ENCODE measurements around the gene MCFD2. TPM values are rescaled to one million over a fixed set of nuclear protein-coding genes. Genes with fewer than 3 reads are reported as not detected.

MCFD2 gene
- 71.9 and 105 TPM in 2 replicates for total RNA-seq

- H3K27me3 ChIP-seq (ENCODE audit: control insufficient read depth, insufficient read depth, low read length): no peaks in the 10 kb centered on the region
- FAIRE-seq (no peak), DNase-seq (ENCODE audit: low read depth) (no peak)
- peaks cover under 1% of the 10 kb centered on the region for H3K36me3 ChIP-seq (ENCODE audit: control insufficient read depth, insufficient read depth, low read length)
- TF ChIP-seq CTCF (IDR thresholded peaks at IDR 0.05; ENCODE audit: insufficient read depth, low read length, severe bottlenecking): no peak
- H3K4me3 ChIP-seq (ENCODE audit: low read depth, low read length): peak within 1 kb of the TSS; percentile 89
Measured at GRCh38 chr2:46915281-46915810, at the start of gene MCFD2. MCFD2 (minus strand) TSS chr2:46915806; CDS start chr2:46909171, 6,635 bp downstream.

GRCh38 chr2:46964835-46965560 is 49.4 kb upstream of the MCFD2 start:
- Histone ChIP-seq H3K27me3 (ENCODE audit: control insufficient read depth, insufficient read depth, low read length) (no peaks in the 10 kb centered on the region), H3K4me3 (ENCODE audit: low read depth, low read length) (no peak overlapping the region), H3K36me3 (ENCODE audit: control insufficient read depth, insufficient read depth, low read length) (no peaks in the 10 kb centered on the region)
- DNase-seq (ENCODE audit: low read depth) (peak; percentile 48), FAIRE-seq (no peak)
- TF ChIP-seq CTCF (IDR thresholded peaks at IDR 0.05; ENCODE audit: insufficient read depth, low read length, severe bottlenecking): no peak

GRCh38 chr2:46963941-46964673 is 48.5 kb upstream of the MCFD2 start:
- no peaks in the 10 kb centered on the region for H3K27me3 ChIP-seq (ENCODE audit: control insufficient read depth, insufficient read depth, low read length)
- FAIRE-seq: no peak

GRCh38 chr2:46963210-46963609 is 47.6 kb upstream of the MCFD2 start:
- Histone ChIP-seq H3K36me3 (ENCODE audit: control insufficient read depth, insufficient read depth, low read length) (peaks cover 4% of the 10 kb centered on the region), H3K4me3 (ENCODE audit: low read depth, low read length) (no peak overlapping the region), H3K27me3 (ENCODE audit: control insufficient read depth, insufficient read depth, low read length) (no peaks in the 10 kb centered on the region)
- no peak for TF ChIP-seq CTCF (IDR thresholded peaks at IDR 0.05; ENCODE audit: insufficient read depth, low read length, severe bottlenecking)
- DNase-seq (ENCODE audit: low read depth) (no peak), FAIRE-seq (no peak)

More at GRCh38 chr2:46963941-46964673, 48.5 kb upstream of the MCFD2 start:
- TF ChIP-seq CTCF (IDR thresholded peaks at IDR 0.05; ENCODE audit: insufficient read depth, low read length, severe bottlenecking): no peak
- peak; percentile 74 for DNase-seq (ENCODE audit: low read depth)
- H3K36me3 ChIP-seq (ENCODE audit: control insufficient read depth, insufficient read depth, low read length): peaks cover 1% of the 10 kb centered on the region
- H3K4me3 ChIP-seq (ENCODE audit: low read depth, low read length): no peak overlapping the region

- no peak overlapping the region for H3K4me3 ChIP-seq (ENCODE audit: low read depth, low read length)
- no peak for FAIRE-seq
- no peak for TF ChIP-seq CTCF (IDR thresholded peaks at IDR 0.05; ENCODE audit: insufficient read depth, low read length, severe bottlenecking)
- DNase-seq (ENCODE audit: low read depth): no peak
- H3K27me3 ChIP-seq (ENCODE audit: control insufficient read depth, insufficient read depth, low read length): no peaks in the 10 kb centered on the region
- peaks cover 7% of the 10 kb centered on the region for H3K36me3 ChIP-seq (ENCODE audit: control insufficient read depth, insufficient read depth, low read length)
Measured at GRCh38 chr2:46962751-46963150, 47.1 kb upstream of the MCFD2 start.

Data from bronchial epithelial cell (primary cell).